HG03025 (cell line): ENCODE results near the gene ORC1.
A peak's percentile ranks its signal among the peaks of the same experiment; 100 is the strongest.

ENCODE experiments used
- ATAC-seq: cut with Tn5 transposase; IDR thresholded peaks from one replicate; pipeline ENCODE4 v1.9.1; 2021; ENCODE audit warnings: mild to moderate bottlenecking, moderate library complexity; ENCODE audit not compliant: unreplicated experiment, low FRiP score

Gene ORC1

DNA sequence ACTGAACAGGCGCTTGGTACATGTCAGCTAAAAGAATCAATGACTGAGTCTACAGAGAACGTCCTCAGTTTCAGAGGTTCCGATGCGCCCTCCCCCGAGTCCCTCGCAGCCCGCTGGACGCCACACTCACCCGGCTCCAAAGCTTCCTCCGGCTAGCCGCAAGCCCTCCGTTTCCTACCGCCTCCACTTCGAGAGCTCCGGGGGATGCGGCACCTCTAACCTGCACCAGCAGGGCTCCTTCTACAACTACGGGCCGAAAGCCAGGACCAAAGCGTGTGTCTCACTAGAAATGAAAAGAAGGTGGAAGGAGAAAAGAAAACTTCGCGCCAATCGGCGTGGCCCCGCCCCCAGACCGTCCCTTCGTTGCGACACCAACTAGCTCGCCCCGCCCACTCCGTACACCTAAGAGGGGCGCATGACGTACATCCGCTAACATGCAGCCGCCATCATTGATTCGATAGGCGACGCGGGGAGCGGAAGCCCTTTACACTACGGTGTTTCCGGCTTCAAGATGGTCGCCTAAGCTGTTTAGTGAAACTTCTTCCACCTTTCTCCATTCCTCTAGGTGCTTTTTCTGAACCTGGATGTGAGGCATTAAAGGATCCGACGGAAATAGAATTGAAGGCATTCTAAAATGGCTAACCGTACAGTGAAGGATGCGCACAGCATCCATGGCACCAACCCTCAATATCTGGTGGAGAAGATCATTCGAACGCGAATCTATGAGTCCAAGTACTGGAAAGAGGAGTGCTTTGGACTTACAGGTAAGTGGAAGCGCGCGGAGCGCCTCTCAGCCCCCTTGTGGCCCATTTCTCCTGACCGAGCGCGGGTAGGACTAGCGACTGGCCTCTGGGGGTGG is at the start of gene ORC1, which contains the start of gene PRPF38A:
Gene ORC1 (minus strand): TSS at position 308 of the 859 bp plus-strand sequence. CDS start 2,200 bp downstream, outside the sequence.
Gene PRPF38A (plus strand): TSS at position 487 of the 859 bp plus-strand sequence. CDS start 148 bp downstream, at position 635.
- peak; percentile 95 for ATAC-seq

DNA sequence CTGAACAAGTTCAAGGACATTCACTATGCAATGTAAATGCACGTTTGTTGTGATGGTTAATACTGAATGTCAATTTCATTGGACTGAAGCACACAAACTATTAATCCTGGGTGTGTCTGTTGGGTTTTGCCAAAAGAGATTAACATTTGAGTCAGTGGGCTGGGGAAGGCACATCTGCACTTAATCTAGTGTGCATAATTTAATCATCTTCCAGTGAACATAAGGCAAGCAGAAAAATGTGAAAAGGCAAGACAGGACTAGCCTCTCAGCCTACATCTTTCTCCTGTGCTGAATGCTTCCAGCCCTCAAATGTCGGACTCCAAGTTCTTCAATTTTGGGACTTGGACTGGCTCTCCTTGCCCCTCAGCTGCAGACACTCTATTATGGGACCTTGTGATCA is 40.2 kb upstream of the ORC1 start:
- ATAC-seq, result no peak

DNA sequence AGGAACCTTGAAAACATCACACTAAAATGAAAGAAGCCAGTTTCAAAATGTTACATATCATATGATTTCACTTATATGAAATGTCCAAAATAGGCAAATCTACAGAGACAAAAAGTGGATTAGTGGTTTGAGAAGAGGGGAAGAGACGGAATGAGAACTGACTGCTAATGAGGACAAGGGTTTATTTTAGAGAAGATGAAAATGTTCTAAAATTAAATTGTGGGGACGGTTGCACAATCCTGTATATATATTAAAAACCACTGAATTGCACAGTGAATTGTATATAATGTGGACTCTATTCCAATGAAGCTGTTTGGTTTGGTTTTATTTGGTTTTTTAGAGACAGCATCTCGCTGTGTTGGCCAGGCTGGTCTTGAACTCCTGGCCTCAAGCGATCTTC is 35.8 kb upstream of the ORC1 start:
- ATAC-seq, result no peak

DNA sequence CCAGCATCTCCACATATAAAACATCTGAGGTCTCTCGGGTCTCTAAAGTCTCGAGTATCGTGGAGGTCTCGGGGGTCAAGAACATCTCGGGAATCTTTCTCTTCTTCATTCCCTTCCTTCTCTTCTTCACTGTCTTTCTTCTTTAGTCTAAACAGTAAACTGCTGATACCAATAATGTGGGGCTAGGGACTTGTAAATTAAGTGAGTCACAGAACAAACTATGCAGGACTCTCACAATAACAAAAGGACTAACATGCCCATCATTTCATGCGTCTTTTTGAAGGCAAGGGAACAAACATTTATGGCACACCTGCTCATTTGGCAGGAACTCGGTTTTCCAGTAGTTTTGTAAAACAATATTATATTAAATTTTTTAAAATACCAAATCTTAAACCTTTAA is 32.6 kb upstream of the ORC1 start:
- ATAC-seq, result no peak

DNA sequence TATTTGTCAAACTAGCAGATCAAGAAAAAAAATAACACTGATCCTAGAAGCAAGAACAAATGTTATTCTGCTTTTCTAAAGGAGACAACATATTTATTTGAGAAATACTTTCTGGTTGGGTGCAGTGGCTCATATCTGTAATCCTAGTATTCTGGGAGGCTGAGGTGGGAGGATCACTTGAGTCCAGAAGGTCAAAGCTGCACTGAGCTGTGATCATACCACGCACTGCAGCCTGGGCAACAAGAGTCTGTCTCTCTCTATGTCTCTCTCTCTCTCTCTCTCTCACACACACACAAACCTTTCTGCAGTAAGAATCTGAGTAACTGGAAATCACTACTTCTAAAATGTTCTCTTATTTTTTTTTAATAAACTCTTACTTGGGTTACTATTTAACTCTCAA is 31.4 kb upstream of the ORC1 start:
- no peak for ATAC-seq

DNA sequence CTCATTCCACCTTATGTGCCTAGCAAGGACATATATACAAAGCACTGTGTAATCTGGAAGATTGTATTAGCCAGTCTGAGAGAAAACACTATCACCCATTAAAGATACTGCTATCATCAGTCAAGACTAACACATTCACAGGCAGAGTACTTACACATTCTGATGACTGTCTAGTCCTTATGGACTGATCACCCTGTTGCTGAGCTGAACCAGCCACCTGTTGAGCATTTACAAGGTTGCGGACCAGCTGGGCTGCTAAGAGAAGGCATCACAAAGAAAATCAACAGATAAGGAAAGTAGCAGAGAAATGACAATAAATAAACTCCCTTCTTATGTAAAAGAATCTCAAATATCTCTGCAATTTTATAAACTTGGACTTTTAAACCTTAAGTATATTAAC is 31.0 kb upstream of the ORC1 start:
- no peak for ATAC-seq

DNA sequence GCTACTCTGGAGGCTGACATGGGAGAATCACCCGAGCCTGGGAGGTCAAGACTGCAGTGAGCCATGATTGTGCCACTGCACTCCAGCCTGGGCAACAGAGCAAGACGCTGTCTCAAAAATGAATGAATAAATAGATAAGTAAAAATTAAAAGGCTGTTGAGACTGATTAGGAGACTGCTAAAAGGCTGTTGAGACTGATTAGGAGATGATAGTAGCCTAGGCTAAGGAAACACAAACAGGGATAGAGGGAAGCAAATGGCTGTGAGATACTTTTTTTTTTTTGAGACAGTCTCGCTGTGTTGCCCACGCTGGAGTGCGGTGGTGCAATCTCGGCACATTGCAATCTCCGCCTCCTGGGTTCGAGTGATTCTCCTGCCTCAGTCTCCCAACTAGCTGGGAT is 28.6 kb upstream of the ORC1 start:
- ATAC-seq, result no peak

DNA sequence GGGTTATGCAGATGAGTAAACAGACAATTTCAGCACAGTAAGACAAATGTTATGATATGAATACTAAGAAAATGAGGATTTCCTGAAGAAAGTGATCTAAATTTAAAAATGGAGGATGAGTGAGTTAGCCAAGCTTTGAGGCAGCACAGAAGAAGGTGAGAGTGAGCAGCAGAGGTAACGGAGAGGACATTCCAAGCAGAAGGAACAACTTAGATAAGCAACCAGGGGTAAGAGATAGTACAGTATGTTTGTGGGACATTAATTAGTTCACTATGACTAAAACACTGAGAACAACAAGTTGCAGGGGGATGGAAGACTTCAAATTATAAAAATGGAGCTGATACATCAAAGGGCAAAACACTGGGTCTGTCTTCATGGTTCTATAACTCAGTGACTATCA is 22.9 kb upstream of the ORC1 start:
- ATAC-seq, result no peak

DNA sequence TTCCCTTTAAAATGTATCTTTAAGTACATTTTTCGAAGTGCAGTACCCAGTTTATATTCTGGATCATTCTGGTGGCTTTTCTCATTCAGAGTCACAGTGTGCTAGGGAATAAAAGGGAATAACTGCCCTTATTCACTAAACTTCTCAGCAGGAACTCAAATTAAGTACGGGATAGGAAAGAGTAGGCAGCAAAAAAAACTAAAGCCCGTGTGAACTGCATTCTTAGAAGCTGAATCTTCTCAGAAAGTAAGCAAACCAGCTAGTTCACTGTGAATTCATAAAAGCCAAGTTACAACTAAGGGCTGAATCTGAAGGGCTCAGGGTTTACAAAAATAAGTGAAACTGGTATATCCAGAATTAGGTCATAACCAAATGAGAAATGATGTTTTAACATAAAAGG is 22.1 kb upstream of the ORC1 start:
- ATAC-seq, result no peak

DNA sequence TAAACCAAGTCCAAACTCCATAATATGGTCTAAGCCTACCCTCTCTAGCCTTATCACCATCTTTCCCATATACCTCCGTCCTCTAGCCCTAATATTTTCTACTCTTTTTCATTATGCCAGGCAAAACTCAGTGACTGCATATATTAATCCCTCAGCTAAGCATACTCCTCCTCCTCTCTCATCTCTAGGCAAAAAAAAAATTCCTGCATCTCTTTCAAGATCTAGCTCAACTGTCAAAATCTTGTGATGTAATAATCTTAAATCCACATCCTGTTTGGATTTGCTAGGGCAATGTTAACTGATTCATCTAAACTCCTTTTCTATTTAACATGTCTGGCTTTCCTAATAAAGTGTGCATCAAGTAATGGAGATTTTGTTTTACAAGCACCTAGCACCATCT is 20.6 kb upstream of the ORC1 start:
- ATAC-seq, result no peak

DNA sequence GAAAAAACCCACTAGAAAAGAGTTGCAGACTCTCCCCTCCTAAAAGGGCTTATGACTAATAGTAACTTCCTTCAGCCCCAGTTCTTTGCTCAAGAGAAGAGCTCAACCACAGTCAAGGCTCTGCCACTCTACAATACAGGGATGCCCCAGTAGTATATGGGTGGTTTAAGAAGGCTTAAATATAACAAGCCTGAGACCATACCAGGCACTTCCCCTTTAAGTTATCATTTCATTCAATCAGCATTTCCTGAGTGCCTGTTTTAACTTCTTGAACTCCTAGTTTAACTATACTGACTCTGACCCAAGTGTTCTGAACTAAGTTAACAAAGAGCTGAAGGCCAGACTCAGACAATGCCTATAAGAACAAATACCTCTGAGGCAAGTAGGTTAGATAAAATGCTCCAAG is 20.0 kb upstream of the ORC1 start:
- no peak for ATAC-seq

DNA sequence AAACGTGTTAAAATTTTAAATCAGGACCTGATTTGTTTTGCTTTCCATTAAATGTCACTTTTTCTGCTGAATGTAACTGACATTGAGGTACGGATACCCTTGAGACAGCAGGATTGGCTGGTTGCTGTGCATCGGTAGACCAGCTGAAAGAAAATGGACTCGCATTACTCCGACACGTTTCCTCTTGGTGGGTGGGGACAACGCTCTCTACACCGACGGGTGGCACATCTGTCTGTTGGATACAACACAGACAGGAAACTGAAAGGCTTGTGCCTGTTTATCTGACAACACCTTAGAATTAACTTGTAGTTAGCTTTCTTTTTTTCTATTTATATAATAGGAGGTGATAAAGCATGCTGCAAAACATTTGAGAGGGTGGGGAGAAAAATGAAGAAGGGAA is 19.5 kb upstream of the ORC1 start:
- no peak for ATAC-seq

DNA sequence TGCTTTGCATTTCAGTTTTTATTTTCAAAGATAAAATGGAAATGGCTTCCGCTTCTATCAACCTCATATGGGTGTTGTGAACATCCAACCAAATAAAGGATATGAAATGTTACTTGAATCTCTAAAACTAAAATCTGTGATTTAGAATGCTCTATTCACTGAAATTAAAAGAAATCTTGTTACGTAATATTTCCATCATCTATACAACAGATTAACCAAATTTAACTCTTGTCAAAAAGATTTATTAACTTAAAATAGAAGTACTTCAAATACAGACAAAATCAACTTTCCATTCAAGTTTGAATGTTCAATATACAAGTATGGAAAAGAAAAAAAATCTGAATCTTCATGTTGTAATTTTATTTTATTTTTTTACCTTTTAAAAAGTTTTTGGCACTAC is 18.8 kb upstream of the ORC1 start:
- ATAC-seq, result no peak

DNA sequence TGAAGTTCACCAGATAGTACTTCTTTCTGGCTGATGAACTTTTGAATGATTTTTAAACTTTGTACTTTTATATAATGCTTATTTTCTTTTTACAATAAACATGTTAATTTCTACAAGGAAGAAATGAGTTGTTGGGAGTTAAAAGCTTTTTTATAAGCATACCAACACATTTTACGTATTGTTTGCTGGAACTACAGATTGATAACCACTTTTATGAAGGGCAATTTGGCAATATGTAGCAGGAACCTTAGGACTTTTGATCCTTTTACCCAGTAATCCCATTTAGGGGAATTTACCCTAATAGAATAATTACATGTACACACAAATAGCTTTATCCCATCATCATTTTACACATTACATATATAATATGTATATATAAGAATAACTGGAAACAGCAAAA is 16.5 kb upstream of the ORC1 start:
- ATAC-seq, result no peak

DNA sequence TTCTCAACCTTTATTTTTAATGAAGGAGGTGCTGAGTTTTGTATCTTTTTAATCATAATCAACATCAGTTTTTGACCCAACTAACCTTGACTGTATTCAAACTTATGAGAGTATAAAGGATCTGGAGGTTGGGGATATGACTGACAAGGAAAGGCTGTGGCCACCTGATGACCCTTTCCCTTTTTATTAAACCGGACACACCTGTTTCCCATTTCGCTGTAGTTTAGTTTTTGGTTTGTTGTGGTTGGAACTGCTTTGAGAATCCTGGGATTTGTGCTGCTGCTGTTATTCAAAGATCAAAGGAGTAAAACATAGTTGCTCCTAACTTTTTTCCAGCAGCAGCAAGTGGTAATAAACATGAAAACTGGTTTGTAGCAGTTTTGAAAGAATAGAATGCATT is 12.6 kb upstream of the ORC1 start:
- no peak for ATAC-seq

DNA sequence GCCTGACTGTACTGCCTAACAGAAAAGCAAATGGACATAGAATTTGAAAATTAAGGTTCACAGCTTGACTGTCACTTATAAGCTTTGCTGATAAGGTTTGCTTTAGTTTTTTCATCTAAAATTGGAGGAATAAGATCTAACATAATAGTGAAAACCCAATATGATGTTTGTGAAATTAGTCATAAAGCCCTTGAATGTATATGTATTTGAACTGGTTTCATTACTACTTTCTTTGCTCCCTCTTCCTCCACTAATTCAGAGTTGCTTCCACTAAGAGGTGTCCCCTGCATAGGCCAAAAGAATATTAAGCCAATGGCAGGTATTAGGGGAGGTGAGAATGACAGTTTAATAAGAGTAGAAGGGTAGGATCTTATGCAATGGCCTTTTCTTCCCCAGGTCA is 10.7 kb upstream of the ORC1 start:
- ATAC-seq, result no peak

DNA sequence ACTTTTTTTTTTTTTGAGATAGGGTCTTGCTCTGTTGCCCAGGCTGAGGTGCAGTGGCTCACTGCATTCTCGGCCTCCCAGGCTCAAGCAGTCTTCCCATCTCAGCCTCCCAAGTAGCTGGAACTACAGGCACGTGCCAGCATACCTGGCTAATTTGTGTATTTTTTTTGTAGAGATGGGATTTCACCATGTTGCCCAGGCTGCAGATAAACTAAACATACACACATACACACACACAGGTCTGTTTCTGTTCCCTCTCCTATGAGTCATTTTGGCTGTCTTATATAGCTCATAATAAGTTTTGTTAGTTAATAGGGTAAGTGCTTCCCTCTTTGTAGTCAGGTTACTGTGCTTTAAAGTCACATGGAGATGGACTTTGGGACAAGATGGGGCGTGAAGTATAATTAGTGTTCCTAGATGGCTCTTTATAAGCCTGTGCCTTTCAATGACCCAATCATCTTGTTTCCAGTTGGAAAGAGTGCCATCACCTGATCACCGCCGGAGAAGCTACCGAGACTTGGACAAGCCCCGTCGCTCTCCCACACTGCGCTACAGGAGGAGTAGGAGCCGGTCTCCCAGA is 9.3 kb upstream of the ORC1 start:
- ATAC-seq, result no peak

DNA sequence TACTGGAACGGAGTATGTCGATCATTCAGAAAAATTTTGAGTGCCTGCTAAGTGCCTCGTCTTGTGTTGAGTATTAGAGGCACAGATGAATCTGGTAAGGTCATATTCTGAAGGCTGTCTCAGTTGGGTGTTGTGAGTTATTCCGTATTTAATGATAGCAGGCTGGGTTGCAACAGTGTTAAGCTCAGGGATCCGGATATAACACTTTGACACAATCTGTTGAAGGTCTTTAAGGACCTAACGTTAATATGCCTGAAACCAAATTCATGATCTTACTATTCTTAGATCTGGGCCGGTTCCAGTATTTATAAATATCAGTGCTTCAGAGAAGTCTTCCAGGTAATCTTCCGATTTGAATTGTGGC is 734 bp upstream of the ORC1 start:
- ATAC-seq, result no peak

DNA sequence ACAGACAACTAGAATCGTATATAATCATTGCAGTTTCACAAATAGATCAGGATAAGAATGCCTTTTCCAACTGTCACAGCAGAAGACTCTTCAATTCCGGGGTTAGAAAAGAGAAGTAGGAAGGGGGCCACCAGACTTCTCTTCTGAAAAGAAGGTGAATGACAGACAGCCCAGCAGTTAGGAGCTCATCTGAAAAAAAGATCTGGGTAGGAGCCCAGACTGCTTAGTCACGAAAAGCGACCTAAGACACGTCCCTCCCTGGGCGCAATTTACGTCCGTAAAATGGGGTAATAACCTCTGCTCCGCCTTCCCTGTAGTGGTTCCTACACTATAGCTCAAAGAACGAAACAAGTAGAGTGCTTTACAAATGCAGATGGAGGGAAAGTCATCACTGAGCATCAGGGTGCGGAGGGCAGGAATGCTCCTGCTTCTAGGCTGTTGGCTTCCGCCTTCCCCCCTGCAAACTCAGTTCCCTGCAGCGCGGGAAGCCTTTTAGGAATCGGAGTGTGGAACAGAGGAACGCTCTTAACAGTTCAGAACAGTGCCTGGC is 582 bp downstream of the ORC1 start:
- ATAC-seq, result peak; percentile 2

DNA sequence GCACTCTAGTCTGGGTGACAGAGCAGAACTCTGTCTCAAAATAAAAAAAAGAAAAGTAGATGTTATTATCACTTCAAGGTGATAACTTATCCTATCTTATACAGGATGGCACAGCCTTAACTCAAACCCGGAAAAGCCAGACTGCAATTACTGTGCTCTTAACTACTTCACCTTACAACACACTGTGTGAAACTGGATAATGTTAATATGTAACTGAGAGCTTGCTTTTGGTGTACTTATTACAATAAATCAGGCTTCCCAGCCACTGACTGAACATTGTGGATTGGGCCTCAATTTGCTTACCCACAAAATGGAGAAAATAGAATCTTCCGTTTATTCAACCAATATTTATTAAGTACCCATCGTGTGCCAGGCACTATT is 1.4 kb downstream of the ORC1 start:
- no peak for ATAC-seq

DNA sequence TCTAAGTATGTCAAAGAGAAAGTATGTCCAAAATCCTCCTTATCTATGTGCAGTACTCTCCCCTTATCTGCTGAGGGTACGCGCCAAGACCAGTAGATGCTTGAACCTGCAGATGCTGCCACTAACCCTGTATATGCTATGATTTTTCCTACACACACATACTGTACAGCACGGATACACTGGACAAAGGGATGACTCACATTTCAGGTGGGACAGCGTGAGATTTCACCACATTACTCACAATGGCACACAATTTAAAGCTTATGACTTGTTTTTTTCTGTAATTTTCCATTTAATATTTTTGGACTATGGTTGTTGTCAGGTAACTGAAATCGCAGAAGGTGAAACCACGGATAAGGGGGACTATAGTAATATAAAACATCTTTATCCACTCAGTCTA is 4.1 kb downstream of the ORC1 start:
- no peak for ATAC-seq

DNA sequence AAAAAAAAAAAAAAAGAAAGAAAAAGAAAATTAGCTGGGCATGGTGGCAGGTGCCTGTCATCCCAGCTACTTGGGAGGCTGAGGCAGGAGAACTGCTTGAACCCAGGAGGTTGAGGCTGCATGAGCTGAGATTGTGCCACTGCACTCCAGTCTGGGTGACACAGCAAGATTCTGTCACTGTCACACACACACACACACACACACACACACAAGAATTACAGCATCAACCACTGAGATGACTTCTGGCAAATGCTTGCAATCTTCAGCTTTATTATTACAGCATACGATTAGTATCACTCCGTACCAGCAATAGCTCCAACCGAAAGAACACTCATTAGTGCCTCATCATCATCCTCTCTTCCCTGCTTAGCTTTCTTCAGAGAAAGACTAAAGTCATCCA is 4.6 kb downstream of the ORC1 start:
- no peak for ATAC-seq
